HEK293T (cell line): Measurements from ENCODE around the gene SHOX.

ENCODE experiments used
- CTCF ChIA-PET: fragments of 350-600 bp; formaldehyde crosslinking; extraction: SDS; loops from one replicate; lab custom pipeline; 2021; ENCODE audit warnings: antibody characterized with exemption, inconsistent platforms; lab: Yijun Ruan, JAX
- POLR2A ChIA-PET: fragments of 350-600 bp; formaldehyde crosslinking; extraction: SDS; loops from one replicate; lab custom pipeline; 2020; ENCODE audit warnings: antibody characterized with exemption, inconsistent platforms; lab: Yijun Ruan, JAX
- DNase-seq: peaks from one replicate; pipeline ENCODE4 v3.0.0; 2012; ENCODE audit warnings: mixed read lengths; ENCODE audit errors: extremely low spot score
- ARNT ChIP-seq: fragments of 450-650 bp; IDR thresholded peaks from 2 replicates; pipeline ENCODE4 v1.6.1; 2017; ENCODE audit warnings: mild to moderate bottlenecking
- BHLHE40 ChIP-seq: fragments of 450-650 bp; IDR thresholded peaks from 2 replicates; pipeline ENCODE4 v1.6.1; 2016; ENCODE audit warnings: mild to moderate bottlenecking, moderate library complexity, borderline replicate concordance
- CTBP1 ChIP-seq: fragments of 450-650 bp; IDR thresholded peaks from 2 replicates; pipeline ENCODE4 v1.6.1; 2016; ENCODE audit warnings: borderline replicate concordance
- ELF4 ChIP-seq: fragments of 450-650 bp; IDR thresholded peaks from 2 replicates; pipeline ENCODE4 v1.6.1; 2017; ENCODE audit warnings: antibody characterized with exemption
- FOXA1 ChIP-seq: fragments of 450-650 bp; IDR thresholded peaks from 2 replicates; pipeline ENCODE4 v1.6.1; 2016; ENCODE audit warnings: mild to moderate bottlenecking
- FOXK2 ChIP-seq: fragments of 450-650 bp; IDR thresholded peaks from 2 replicates; pipeline ENCODE4 v1.6.1; 2016; ENCODE audit warnings: mild to moderate bottlenecking
- FOXM1 ChIP-seq: fragments of 450-650 bp; IDR thresholded peaks from 2 replicates; pipeline ENCODE4 v1.6.1; 2017; ENCODE audit warnings: mild to moderate bottlenecking, borderline replicate concordance
- HDGF ChIP-seq: fragments of 450-650 bp; IDR thresholded peaks from 2 replicates; pipeline ENCODE4 v1.6.1; 2017; ENCODE audit warnings: antibody characterized with exemption, borderline replicate concordance
- L3MBTL2 ChIP-seq: fragments of 450-650 bp; conservative IDR thresholded peaks from 2 replicates; pipeline ENCODE4 v1.6.1; 2016; ENCODE audit warnings: mild to moderate bottlenecking
- LEF1 ChIP-seq: fragments of 450-650 bp; IDR thresholded peaks from 2 replicates; pipeline ENCODE4 v1.6.1; 2017; ENCODE audit warnings: mild to moderate bottlenecking, borderline replicate concordance
- NFRKB ChIP-seq: fragments of 450-650 bp; IDR thresholded peaks from 2 replicates; pipeline ENCODE4 v1.6.1; 2016; ENCODE audit warnings: mild to moderate bottlenecking, moderate library complexity
- PKNOX1 ChIP-seq: fragments of 450-650 bp; IDR thresholded peaks from 2 replicates; pipeline ENCODE4 v1.6.1; 2016
- SP1 ChIP-seq: fragments of 450-650 bp; IDR thresholded peaks from 2 replicates; pipeline ENCODE4 v1.6.1; 2017
- SUZ12 ChIP-seq: fragments of 450-650 bp; IDR thresholded peaks from 2 replicates; pipeline ENCODE4 v1.6.1; 2016; ENCODE audit warnings: mild to moderate bottlenecking
- TARDBP ChIP-seq: fragments of 450-650 bp; IDR thresholded peaks from 2 replicates; pipeline ENCODE4 v1.6.1; 2016
- ZNF384 ChIP-seq: fragments of 450-650 bp; IDR thresholded peaks from 2 replicates; pipeline ENCODE4 v1.6.1; 2016

The SHOX gene

GRCh38 chrX:689983-690382 lies 59.4 kb downstream of the SHOX start:
- no peak for DNase-seq
- ChIA-PET CTCF (no interaction called here), POLR2A (no interaction called here)
- no peak for TF ChIP-seq ARNT
- no peak for TF ChIP-seq NFRKB
- no peak for TF ChIP-seq FOXA1
- no peak for TF ChIP-seq LEF1
- no peak for TF ChIP-seq SUZ12

- CTCF ChIA-PET, result no interaction called here
- no peak for DNase-seq
- POLR2A ChIA-PET, result no interaction called here
These were observed 64.2 kb downstream of the SHOX start for GRCh38 chrX:694800-695199.

GRCh38 chrX:698206-698605 lies 67.6 kb downstream of the SHOX start:
- ChIA-PET CTCF (no interaction called here), POLR2A (no interaction called here)
- TF ChIP-seq ZNF384 (no peak), HDGF (no peak), SUZ12 (no peak), FOXM1 (no peak), NFRKB (no peak), CTBP1 (no peak), FOXK2 (no peak), ARNT (no peak), PKNOX1 (no peak), TARDBP (no peak), BHLHE40 (no peak), FOXA1 (no peak), SP1 (no peak), LEF1 (no peak), L3MBTL2 (no peak), ELF4 (no peak)
- no peak for DNase-seq

More at GRCh38 chrX:694800-695199, 64.2 kb downstream of the SHOX start:
- TF ChIP-seq FOXK2, result no peak
- no peak for TF ChIP-seq TARDBP
- TF ChIP-seq L3MBTL2, result no peak
- no peak for TF ChIP-seq FOXA1
- no peak for TF ChIP-seq BHLHE40

GRCh38 chrX:700936-701335 lies 70.3 kb downstream of the SHOX start:
- no peak for DNase-seq
- TF ChIP-seq BHLHE40 (no peak), FOXM1 (no peak), HDGF (no peak), CTBP1 (no peak), FOXA1 (no peak), ZNF384 (no peak), ELF4 (no peak)
- ChIA-PET POLR2A (no interaction called here), CTCF (no interaction called here)

GRCh38 chrX:701673-702072 lies 71.1 kb downstream of the SHOX start:
- TF ChIP-seq ARNT, result no peak
- no peak for TF ChIP-seq L3MBTL2
- no peak for TF ChIP-seq TARDBP
- TF ChIP-seq FOXK2, result no peak
- TF ChIP-seq NFRKB, result no peak
- no peak for TF ChIP-seq CTBP1
- TF ChIP-seq SP1, result no peak
- no peak for TF ChIP-seq LEF1
- CTCF ChIA-PET, result no interaction called here
- POLR2A ChIA-PET, result no interaction called here

GRCh38 chrX:703466-703865 lies 72.9 kb downstream of the SHOX start:
- POLR2A ChIA-PET, result no interaction called here
- CTCF ChIA-PET, result no interaction called here
- no peak for TF ChIP-seq TARDBP
- TF ChIP-seq FOXA1, result no peak
- no peak for TF ChIP-seq HDGF
- no peak for TF ChIP-seq BHLHE40
- TF ChIP-seq ELF4, result no peak
- TF ChIP-seq L3MBTL2, result no peak
- no peak for TF ChIP-seq SUZ12
- TF ChIP-seq FOXK2, result no peak
- no peak for TF ChIP-seq CTBP1
- TF ChIP-seq PKNOX1, result no peak
- TF ChIP-seq FOXM1, result no peak
- TF ChIP-seq LEF1, result no peak
- TF ChIP-seq ARNT, result no peak
- no peak for TF ChIP-seq SP1
- TF ChIP-seq NFRKB, result no peak
- TF ChIP-seq ZNF384, result no peak
- DNase-seq, result no peak

More at GRCh38 chrX:701673-702072, 71.1 kb downstream of the SHOX start:
- no peak for DNase-seq

- ChIA-PET CTCF (no interaction called here), POLR2A (no interaction called here)
- TF ChIP-seq TARDBP (no peak), FOXA1 (no peak), FOXM1 (no peak), SP1 (no peak)
- no peak for DNase-seq
These were observed 73.3 kb downstream of the SHOX start for GRCh38 chrX:703866-704265.
